Posterior vena cava (tissue), 2 donors: ENCODE data around the gene PLD3. TPM values are rescaled to one million over a fixed set of nuclear protein-coding genes. Genes with fewer than 3 reads are reported as not detected.
"Not testable (repeated sequence)": the region's sequence is repeated elsewhere in the genome, so short reads cannot be mapped to it uniquely, and the experiment has no call there.

ENCODE experiments used
- DNase-seq: peaks from one replicate; pipeline ENCODE4 v3.0.0-alpha.2; 2020; ENCODE audit warnings: low spot score
- intact Hi-C, 2 donors: fragments of 100-400 bp; cut with DNase I; formaldehyde crosslinking; loops; one replicate each; pipeline versions ENCODE4 v1.14.1 to v1.14.2; 2022 to 2023
- total RNA-seq, 2 donors: library from RNA; stranded (reverse); fragmentation: NEBNext Ultra II Directional; extraction: Animal tissue kit (Norgen Biotek cat#: 25700); gene quantifications; one replicate each; pipeline ENCODE4 v1.2.1, GENCODE V29; 2021
- donor health status: DM: yes; HTN: yes; CAD: no.
- donor health status: DM: yes; HTN: yes; CAD: no.

PLD3 gene
- total RNA-seq, 2 donors from 2014 or later, result 153 to 281 TPM

GRCh38 chr19:40356681-40357595 is 8.4 kb downstream of the PLD3 start:
- intact Hi-C loops, result no loop called here
- DNase-seq, result no peak

- intact Hi-C loops, result no loop called here
- no peak for DNase-seq
These were observed 9.1 kb downstream of the PLD3 start for GRCh38 chr19:40357640-40358039.

- intact Hi-C loops, result no loop called here
- DNase-seq, result no peak
These were observed 10.3 kb downstream of the PLD3 start for GRCh38 chr19:40358773-40359172.

DNA sequence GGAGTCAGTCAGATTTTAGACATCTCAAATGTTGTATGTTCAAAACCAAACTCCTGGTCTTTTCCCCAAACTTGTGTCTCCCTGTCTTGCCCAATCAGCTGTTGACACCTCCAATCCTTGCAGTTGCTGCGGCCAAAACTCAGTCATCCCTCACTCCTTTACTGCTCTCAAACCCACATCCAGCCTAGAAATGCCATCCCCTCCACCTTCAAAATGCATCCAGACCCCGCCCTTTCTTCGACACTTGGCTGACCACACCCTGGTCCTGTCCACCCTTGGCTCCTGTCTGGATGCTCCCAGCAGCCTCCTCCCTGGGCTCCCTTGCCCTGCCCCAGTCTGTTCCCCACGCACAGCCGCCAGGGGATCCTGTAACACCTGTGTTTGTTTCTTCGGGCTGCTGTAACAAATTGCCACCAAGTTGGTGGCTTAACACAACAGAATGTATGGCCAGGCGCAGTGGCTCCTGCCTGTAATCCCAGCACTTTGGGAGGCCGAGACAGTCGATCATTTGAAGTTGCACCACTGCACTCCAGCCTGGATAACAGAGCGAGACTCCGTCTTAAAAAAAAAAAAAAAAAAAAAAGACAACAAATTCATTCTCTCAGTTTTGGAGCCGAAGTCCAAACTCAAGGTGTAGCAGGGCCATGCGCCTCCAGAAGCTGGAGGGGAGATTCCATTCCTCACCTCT is 11.7 kb downstream of the PLD3 start:
- DNase-seq, result no peak
- intact Hi-C loops, result no loop called here

GRCh38 chr19:40360708-40361241 is 12.3 kb downstream of the PLD3 start:
- no peak for DNase-seq
- intact Hi-C loops, result no loop called here

GRCh38 chr19:40362160-40362559 is 13.7 kb downstream of the PLD3 start:
- intact Hi-C loops, result no loop called here
- no peak for DNase-seq

DNA sequence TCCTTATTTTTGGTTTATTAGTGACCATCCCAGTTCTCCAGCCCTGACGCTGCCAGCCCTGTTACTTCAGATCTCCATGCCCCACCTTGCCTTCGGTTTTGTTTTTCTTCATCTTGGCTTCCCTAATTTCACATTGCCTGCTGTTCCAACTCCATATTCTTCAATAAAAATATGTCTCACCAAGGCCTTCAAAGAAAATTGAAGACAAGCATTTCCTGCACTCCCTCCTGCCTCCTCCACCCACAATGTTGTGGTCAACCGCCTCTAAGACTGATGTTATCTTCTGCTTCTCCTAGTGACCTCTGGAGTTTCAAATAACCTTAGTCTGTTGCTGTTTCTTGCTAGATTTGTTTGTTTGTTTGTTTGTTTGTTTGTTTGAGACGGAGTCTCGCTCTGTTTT is 14.6 kb downstream of the PLD3 start:
- intact Hi-C loops, result no loop called here
- no peak for DNase-seq

GRCh38 chr19:40365010-40365409 is 16.5 kb downstream of the PLD3 start:
- intact Hi-C loops, result no loop called here
- DNase-seq, result no peak

- intact Hi-C loops, result no loop called here
- DNase-seq, result peak; percentile 89
These were observed 17.3 kb downstream of the PLD3 start for GRCh38 chr19:40365613-40366401.

DNA sequence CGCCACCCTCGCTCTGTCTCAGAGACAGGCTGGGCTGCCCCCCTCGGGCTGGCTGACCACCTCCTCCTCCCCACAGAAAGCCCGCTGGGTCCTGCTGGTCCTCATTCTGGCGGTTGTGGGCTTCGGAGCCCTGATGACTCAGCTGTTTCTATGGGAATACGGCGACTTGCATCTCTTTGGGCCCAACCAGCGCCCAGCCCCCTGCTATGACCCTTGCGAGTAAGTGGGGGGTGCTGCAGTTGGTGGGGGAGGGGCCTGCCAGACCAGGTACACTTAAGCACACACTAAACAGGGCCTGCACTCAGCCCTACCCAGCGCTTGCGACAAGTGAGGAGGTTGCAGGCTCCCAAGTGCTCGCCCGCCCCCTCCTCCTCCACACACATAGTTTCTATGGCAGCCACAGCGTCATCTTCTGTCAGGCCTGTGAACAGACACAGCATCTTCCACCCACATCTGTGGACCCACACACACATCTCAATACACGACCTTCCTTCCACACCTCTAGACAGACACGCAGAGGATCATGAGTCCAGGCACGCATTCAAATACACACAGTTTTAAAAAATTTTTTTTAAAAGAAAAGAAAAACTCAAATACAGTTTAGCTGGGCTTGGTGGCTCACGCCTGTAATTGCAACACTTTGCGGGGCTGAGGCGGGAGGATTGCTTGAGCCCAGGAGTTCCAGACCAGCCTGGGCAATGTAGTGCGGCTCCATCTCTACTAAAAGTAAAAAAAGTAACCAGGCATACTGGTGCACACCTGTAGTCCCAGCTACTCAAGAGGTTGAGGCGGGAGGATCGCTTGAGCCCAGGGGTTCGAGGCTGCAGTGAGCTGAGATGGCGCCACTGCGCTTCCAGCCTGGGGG is 18.4 kb downstream of the PLD3 start:
- intact Hi-C loops, result no loop called here
- no peak for DNase-seq

DNA sequence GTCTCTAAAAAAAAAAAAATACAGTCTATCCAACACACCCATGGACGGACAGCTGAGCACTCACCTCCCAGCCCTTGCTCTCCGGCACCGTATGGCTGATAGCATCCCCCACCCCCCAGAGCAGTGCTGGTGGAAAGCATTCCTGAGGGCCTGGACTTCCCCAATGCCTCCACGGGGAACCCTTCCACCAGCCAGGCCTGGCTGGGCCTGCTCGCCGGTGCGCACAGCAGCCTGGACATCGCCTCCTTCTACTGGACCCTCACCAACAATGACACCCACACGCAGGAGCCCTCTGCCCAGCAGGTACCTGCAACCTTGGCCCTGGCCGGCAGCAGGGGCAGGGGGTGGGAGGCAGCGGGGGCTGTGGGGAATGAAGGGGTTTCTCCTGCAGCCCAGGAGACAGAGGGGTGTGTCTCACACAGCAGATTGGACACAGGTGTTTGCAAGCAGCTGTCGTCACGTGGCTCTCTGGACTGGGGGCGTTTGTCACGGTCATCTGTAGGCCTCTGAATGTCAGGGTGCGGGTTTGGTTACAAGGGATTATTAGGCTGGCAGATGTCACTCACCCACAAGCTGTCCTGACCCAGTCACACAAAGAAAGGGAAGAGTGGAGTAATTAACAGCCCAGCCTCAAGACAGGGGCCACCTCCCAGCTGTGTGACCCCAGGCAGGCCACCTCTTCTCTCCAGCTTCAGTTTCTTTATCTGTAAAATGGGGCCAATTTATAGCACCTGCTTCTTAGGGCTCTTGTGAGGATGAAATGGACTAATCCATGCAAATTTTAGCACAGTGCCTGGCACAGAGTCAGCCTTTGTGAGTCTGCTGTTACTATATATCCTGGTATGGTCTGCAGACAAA is 19.3 kb downstream of the PLD3 start:
- no peak for DNase-seq
- intact Hi-C loops, result no loop called here

DNA sequence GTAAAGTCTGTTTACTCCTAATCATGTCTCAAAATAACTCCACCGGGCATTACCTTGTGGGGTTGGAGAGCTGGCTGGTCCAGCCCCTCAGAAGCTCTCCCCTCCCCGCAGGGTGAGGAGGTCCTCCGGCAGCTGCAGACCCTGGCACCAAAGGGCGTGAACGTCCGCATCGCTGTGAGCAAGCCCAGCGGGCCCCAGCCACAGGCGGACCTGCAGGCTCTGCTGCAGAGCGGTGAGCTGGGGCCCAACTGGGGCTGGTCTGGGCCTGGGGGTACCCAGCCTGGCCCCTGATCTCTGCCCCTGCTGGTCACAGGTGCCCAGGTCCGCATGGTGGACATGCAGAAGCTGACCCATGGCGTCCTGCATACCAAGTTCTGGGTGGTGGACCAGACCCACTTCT is 21.3 kb downstream of the PLD3 start:
- no peak for DNase-seq
- intact Hi-C loops, result no loop called here

DNA sequence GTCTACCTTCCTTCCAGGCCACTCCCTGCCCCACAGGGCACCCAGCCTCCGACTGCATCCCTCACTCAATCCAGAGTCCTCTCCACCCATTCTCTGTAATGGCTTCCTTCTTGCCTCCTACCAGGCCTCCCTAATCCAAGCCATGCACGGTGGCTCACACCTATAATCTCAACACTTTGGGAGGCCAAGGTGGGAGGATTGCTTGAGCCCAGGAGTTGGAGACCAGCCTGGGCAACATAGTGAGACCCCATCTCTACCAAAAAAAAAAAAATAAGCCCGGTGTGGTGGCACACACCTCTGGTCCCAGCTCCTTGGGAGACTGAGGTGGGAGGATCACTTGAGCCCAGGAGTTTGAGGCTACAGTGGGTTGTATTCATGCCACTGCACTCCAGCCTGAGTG is 21.8 kb downstream of the PLD3 start:
- intact Hi-C loops, DNase-seq: not testable (repeated sequence)

DNA sequence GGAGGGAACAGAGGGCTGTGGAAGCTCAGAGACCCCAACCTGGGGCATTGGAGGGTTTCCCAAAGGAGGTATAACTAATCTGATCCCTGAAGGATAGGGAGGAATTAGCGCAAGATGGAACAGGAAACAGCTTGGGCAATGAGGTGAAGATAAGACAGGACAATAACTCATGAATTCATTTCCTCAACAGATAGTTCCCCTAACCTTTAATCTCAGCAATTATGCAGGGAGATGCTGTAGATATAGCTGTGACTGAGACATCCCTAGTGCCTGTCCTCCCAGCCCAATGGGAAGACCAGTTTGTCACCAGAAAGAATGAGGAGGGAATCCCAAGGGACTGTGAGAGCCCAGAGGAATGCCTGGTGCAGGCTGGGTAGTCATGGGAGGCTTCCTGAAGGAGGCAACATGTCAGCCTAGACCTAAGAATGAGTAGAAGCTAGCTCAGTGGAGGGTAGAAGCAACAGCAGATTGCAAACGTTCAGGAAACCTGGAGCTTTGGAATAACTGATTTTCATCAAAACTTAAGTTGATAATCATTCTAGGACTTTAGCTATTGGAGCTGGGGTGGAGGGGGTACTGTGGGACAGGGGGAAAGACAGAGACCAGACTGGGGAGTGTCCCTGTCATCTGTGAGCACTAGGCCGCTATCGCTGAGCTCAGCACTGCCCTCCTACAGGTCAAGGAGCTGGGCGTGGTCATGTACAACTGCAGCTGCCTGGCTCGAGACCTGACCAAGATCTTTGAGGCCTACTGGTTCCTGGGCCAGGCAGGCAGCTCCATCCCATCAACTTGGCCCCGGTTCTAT is 22.7 kb downstream of the PLD3 start:
- no peak for DNase-seq
- intact Hi-C loops, result no loop called here

GRCh38 chr19:40371802-40372122 is 23.3 kb downstream of the PLD3 start:
- intact Hi-C loops, result no loop called here
- DNase-seq, result no peak

DNA sequence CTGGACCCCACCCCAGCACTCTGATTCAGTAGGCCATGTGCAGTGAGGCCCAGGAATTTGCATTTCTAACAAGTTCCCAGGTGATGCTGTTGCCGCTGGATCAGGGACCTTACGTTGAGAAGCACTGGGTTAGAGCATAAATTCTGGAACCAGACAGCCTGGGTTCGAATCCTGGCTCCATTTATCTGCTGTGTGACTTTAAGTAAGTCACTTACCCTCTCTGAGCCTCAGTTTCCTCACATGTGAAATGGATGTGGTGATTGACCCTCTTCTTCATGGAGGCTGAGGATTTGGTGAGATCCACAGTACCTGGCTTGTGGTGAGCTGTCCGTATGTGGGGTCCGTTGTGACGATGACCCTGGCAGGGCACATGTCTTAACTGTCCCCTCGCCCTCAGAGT is 25.6 kb downstream of the PLD3 start:
- DNase-seq, result no peak
- intact Hi-C loops, result no loop called here

- intact Hi-C loops, result no loop called here
- no peak for DNase-seq
These were observed 27.9 kb downstream of the PLD3 start for GRCh38 chr19:40376286-40376862.
